NCI-H1417 (cell line): Measurements from ENCODE around the gene COQ10A.
"Not testable (repeated sequence)": the region's sequence is repeated elsewhere in the genome, so short reads cannot be mapped to it uniquely, and the experiment has no call there.

Experiments used
- DNase-seq, 3 experiments: peaks; one replicate each; lab custom pipeline; 2025; lab: John Stamatoyannopoulos, UW

The COQ10A gene

DNA sequence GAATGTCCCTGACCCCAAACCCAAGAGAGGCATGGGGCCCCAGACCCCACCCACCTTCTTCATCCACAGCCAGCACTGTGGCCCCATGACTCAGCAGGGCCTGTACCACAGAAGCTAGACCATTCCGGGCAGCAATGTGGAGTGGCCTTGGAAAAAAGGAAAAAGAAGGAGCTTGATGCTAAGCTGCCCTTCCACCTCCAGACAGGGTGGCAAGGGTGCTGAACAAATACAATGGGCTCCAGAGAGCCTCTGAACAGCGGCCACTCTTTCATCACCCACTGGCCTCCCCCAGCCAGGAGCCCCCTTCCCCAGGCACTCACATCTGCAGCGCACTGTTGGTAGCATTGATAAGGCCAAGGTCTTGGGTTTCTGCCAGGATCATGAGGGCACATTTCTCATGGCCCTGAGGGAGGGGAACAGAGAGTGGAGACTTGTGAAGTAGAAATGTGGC, 23.0 kb upstream of the COQ10A start:
- no peak for DNase-seq

DNA sequence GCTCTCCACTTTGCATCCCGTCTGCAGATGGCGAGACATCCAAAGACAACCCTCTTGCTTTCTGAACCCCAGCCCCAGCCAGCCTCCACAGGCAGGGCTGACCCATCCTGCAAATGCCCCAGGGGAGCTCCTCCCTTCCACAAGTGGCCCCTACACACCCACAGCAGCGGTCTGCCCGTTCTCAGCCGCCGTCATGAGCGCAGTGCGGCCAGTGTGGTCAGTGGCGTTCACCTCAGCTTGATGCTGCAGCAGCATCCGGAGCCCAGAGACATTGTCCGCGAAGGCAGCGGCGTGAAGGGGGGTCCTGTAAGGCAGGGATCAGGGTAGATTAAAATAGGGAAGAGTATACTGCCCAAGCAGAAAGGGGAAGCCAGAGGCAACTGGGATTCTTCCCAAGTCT, 22.2 kb upstream of the COQ10A start:
- DNase-seq: no peak

DNA sequence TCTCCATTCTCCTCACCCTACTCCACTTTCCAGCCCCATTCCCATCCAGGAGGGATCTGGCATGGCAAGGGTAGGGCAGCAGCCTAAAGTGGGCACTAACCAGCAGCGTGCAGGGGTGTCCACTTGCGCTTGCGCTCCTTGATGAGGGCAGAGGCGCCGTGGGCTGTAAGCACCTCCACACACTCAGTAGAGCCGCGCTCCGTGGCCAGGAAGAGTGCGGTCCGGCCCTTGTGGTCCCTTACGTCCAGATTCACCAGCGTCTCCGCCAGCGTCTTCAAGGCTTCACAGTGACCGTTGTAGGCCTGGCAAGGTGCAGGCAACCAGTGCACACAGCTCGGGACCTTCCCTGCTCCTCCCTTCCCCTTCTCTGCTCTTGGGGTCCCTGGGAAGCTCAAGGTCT, 18.8 kb upstream of the COQ10A start:
- no peak for DNase-seq

DNA sequence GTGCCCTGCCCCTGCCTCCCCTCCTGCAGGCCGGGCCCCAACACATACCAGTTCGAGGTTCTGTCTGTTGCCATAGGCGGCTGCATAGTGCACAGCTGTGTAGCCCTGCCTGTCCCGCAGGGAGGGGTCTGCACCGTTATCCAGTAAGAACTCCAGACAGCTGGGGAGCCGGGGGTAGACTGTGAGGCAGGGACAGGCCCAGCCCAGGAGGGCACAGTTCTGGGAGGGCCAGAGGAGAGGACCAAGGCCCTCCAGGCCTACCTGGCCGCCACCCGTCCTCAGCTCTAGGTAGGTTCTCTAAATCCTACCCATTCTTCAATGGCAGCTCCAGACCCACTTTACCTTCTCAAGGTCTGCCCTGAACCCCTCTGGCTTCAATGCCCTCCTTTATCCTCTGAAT, 18.0 kb upstream of the COQ10A start:
- DNase-seq: no peak

DNA sequence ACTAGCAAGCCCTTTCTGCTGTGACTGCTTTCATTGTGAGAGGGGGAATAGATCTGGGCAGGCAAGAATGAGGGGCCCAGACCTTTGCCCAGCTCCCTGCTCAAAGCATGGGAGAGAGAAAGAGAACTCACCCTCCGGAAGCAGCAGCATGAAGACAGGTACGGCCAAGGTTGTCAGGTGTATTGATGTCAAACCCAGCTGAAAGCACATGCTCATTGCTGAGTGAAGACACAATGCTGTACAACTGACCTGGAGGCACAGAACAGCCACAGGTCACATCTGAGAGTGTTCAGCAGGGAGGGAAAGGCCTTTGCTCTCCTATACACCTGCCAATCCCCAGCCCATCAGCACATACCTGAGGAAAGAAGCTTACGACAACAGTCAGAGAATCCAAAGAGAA, 14.1 kb upstream of the COQ10A start:
- no peak for DNase-seq

DNA sequence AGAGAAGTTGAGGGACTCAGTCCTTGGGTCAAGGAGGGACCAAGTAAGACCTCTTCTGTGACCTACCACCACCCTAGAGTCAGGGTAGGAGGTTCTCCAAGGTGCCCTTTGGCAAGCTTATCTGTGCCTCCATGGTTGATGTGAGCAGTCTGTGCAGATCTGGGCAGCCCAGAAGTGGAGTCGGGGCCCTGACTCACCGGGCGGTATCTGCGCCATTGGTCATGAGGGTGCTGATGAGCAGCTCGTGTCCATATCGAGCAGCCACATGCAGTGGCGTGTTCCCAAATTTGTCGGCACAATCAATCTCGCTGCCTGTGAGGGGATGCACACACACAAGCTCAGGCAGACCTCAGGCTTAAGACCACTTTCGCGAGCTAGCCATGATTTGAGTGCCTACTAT, 13.7 kb upstream of the COQ10A start:
- no peak for DNase-seq

DNA sequence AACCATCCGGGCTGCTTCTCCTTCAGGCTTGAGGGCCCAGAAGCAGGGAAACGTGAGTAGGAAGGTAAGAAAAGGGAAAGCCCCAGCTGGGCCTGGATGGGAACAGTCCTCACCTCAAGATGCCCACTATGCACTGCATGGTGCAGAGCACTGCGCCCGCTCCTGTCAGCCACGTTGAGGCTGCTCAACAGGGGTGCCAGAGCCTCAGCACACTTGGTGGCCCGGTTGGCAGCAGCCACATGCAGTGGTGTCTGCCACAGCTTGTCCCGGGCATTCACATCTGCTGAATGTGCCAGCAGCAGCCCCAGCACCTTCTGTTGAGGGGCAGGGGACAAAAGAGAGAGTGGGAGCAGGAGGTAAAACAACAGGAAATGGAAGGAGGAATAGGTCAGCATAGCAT, 11.1 kb upstream of the COQ10A start:
- no peak for DNase-seq

DNA sequence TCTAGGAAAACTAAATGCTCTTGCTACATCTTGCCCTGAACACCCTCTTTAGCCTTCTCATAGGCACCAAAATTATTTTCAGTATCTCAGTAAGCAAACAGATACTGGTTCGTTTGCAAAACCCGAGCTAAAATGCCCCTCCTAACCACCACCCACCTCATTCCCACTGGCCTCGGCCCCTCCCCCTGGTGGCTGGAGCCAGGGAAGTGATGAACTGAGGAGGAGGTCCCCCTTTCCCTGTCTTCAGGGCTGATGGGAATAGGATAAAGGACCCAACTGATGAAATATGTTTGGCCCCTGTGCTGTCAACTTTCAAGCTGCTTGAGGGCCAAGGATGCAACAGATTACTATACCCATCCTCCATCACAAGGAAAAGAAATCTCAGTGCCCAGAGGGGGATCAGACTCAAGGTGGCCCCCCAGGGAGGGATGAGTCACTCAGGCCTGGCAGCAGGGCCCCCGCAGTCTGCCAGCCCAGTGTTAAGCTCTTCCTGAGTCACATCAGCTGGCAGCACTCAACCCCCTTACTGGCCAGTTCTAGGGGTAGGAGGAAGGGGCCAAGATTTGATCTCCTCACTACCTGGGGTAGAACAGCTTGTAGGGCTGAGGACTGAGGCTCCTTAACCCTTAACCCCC, 10.3 kb upstream of the COQ10A start:
- no peak for DNase-seq

DNA sequence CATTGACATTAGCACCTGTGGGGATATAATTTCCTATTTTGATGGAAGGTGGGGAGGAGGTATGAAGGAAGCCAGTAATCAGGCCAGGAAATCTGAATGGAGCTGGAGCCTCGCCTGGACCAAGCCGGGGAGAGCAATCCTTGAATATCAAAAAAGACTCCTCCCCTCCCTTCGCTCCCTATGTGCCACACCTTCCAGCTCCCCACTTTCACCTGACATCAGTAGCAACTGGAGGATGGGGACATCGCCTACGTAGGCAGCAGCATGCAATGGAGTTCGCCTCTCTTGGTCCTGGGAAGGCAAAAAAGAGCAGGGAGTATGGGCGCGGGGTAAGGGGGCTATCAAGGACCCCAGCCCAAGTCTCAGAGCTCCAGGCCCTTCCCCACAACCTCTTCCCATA, 9.7 kb upstream of the COQ10A start:
- no peak for DNase-seq

DNA sequence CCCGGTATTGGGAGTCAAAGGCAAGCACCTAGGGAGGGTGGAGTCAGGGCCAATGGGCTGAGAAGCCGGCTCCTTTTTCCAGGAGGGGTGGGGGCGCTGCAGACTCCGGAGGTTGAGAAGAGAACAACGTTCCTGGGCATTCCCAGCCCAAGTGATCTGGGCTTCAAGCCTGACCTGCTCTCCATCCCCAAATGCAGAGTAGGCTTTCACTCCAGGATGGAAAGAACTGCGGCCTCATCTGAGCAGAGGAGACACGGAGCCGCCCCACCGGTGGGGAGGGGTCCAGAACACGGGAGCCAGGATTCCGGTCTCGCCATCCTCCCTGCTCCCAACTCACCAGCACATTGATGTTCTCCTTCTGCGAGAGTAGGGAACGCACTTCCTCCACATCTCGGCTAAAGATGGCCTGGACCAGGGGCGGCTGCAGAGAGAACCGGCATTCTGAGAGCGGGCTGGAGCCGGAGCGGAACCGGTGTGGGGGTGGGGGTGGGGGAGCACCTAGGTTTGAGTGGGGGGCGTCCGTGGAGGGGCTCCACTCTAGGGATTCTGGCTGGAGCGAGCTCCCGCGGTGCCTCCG, 9.2 kb upstream of the COQ10A start:
- peak; percentile 46 to 76 (median 72) for DNase-seq

DNA sequence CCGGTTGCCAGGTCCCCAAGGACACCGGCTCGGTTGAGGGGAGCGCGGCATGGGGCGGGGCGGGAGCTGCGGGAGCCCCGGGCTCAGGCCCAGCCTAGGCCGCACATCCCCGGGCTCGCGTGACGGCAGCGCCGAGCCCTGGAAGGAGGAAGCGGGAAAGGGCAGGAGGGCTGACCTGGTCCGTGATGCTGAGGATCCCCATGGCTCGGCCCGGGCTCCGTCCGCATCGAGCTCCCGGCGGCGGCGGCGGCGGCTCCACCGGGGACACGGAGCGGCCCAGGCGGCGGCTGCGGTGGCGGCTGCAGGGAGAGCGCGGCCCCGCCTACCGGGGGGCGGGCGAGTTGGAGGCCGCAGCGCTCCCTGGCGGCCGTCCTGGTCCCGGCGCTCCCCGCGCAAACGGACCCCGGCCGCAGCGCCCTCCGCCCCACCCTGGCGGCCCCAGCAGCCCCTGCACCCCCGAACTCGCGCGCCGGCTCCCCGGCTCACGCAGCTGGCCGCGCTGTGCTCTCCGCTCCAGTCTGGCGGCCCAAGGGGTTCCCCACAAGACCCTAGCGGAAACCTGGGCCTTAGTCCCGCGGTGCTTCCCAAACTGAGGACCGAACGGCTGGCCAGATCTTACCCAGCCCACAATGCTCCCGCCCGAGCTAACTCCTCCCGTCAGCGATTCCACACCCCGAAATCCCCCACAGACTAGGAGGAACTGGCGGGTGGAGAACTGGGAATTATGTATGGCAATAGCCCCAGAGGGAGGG, 8.5 kb upstream of the COQ10A start, which contains the start of gene ANKRD52:
TSS of gene ANKRD52 (minus strand) at position 317 of the 752 bp plus-strand sequence. CDS start at position 202, 115 bp downstream.
- DNase-seq: peak; percentile 85 to 90 (median 86)

DNA sequence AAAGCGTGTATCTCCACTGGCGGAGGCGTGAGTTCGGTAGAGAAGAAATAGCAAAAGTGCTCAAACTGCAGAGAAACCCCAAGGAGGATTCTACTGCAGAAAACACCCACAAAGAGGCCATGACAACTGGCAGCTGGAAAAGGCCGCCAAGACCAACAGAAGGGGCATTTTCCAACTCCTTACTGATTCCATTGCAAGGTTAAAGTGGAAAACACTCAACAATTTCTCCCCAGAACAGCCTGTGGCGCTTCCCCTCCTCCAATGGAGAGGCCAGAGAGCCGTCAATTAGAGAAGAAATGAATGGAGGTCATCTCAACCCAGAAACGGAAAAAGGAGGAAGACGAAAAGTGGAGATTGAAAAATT, 7.9 kb upstream of the COQ10A start:
- DNase-seq: no peak

DNA sequence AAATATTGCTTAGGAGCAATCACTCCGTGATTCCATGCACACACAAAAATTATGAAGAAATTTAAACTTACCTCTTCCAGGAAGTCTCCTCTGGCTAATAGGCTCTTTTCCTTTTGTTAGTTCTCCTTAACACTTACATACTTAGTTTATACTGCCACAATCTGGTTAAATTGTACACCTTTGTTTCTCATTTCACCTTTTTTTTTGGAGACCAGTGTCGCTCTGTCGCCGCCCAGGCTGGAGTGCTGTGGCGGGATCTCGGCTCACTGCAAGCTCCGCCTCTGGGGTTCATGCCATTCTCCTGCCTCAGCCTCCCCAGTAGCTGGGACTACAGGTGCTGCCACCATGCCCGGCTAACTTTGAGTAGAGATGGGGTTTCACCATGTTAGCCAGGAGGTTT, 6.4 kb upstream of the COQ10A start:
- no peak for DNase-seq

DNA sequence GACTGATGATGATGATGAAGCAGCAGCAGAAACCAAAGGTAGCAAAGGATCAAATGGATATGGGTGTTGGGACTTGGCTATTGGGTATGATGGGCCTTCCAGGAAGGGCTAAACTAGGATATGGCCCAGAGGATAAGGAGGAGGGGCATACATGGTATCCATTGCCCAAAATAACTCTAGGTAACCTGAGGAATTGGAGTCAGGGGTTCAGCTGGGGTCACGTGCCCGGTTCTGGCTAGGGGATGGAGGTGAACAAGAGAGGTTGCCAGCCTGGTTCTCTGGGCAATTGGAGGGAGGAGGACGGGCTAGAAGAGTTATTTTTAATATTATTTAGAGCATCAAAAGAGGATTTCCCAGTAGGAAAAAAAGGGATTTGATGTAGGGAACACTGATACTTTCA, 5.8 kb upstream of the COQ10A start:
- no peak for DNase-seq

DNA sequence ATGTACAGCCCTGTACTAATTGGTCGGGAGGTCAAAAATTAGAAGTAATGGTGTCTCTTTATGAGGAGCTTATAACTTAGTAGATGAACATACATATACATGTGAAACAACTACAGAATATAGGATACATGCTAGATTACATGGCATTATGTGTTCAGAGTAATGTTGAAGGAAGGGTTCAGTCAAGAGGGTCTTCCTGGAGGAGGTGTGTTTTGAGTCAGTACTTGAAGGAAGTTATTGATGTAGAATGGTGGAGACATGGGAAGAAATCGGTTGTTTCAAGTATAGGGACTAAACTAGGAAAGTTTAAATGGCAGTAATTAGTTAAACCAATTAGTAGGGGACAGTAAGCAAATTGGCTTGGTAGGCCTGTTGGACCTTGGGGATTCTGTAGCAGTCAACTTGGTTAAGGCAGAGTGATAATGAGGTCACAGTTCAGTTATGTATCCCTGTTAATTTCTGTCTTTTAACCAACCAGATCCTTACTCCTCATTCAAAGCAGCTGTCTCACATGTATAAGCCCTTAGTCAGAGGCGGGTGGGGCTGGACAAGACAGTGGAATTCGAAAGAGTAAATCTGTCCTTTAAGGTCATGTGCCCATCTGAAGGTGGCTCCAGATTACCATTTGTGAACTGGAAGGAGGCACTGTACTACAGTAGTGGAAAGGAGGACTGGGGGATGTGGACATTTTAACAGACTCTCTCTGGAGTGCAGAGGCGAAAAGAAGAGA, 5.1 kb upstream of the COQ10A start:
- DNase-seq: no peak

DNA sequence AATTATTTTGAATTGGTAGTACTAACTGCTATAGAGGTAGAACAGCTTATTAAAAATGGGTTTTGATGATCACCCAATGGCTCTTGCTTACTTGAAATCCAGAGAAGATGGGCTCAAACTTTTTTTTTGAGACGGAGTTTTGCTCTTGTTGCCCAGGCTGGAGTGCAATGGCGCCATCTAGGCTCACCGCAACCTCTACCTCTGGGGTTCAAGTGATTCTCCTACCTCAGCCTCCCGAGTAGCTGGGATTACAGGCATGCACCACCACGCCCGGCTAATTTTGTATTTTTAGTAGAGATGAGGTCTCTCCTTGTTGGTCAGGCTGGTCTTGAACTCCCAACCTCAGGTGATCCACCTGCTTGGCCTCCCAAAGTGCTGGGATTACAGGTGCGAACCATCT, 3.8 kb upstream of the COQ10A start:
- not testable (repeated sequence) for DNase-seq

DNA sequence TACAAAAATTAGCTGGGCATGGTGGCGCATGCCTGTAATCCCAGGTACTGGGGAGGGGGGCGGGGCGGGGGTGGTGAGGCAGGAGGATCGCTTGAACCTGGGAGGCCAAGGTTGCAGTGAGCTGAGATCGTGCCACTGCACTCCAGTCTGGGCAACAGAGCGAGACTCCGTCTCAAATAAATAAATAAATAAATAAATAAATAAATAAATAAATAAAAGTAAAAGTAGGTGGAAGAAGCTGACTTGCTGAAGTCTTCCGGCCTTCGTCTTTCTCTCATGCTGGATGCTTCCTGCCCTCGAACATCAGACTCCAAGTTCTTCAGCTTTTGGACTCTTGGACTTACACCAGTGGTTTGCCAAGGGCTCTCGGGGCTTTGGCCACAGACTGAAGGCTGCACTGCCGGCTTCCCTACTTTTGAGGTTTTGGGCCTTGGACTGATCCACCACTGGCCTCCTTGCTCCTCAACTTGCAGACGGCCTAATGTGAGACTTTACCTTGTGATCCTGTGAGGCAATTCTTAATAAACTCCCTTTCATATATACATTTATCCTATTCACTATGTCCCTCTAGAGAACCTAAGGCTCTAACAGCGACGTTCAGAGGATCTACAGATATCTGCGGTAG, 562 bp upstream of the COQ10A start:
- not testable (repeated sequence) for DNase-seq

DNA sequence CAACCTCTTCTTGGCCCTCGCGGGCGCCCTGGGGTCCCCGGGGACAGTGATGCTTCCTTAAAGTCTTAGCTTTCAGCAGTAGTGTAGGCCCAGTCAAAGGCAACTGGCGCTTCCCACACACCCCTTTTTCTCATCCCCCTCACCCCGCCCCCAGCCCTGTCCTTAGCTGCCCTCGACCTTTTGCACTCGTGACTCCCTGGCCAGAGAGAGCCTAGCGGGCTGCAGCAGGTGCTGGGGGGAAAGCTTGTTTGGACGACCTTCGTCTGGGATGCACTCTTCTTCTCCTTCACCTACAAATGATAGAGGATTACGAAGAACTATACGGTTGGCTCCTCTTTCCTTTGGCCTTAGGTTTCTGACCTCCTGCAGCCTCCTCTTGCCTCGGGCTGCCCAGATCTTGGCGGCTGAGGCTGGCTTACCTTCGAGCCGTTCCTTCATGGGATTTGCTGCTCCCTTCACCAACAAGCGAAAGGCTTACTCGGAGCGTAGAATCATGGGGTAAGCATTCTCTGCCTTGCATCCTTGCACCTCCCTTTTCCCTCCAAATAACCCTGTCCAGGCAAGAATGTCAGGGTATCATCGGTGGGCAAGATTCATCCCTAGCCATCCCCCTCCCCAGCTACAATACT, 815 bp downstream of the COQ10A start:
- peak in 1 of 3 experiments; percentile 61 for DNase-seq

DNA sequence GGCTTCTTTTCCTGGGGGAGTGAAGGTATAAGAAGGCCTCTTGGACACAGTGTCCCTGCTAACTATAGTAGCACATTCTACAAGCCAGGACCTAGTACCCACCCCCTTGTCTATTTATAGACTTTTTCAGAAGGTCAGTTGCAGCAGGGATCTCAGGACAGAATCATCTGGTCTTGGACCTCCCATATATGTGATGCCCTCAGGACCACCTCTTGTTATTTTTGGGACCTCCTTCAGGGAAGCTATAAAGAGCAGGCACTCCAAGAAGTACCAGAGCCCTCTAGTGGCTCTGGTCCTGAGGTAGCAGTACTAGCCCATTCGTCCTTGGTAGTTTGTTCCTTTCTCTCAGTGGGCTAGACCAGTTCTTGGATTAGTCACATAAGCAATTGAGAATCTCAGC, 4.3 kb downstream of the COQ10A start:
- DNase-seq: peak in 1 of 3 experiments; percentile 23

DNA sequence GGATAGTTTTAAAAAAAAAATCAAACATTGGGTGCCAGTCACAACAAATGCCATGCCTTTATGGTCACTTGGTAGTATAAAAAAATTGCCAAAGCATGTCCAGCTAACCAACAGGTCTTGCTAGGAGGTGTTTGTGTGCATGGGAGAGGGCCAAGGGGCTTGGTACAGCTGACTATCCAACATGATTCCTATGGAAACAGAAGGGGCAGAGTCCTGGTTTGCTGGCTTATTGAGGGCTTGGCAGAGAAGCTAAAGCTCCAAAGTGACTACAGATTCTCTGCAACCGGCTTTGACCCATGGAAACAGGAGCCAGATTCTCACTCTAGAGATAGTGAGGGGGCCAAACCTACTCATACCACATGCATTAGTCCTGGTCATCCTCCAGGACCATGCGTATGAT, 5.7 kb downstream of the COQ10A start:
- not testable (repeated sequence) for DNase-seq

DNA sequence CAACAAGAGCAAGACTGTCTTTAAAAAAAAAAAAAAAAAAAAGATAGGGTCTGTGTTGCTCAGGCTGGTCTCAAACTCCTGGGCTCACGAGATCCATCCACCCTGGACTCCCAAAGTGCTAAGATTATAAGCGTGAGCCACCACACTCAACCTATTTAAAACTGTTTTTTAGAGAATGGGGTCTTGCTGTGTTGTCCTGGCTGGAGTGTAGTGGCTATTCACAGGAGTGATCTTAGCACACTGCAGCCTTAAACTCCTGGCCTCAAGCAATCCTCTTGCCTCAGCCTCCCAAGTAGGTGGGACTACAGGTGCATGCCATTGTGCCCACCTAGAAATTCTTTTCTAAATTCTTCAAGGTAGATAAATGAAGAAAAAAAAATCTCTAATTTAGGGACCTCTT, 7.6 kb downstream of the COQ10A start:
- no peak for DNase-seq

DNA sequence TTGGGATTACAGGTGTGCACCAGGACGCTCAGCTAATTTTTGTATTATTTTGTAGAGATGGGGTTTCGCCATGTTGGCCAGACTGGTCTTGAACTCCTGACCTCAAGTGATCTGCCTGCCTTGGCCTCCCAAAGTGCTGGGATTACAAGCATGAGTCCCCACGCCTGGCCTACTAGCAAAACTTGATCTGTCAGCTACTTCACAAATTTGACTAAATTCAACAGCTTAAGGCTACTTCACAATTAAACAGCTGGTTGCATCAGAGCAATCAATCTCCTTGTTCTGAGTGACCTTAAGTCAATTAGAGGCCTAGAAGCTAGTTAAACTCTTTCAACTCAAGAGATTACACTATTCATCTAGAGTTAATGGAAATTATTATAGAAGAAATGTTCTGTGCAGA, 12.2 kb downstream of the COQ10A start:
- DNase-seq: no peak
